ENCODE measurements around the gene CHST8.

DNA sequence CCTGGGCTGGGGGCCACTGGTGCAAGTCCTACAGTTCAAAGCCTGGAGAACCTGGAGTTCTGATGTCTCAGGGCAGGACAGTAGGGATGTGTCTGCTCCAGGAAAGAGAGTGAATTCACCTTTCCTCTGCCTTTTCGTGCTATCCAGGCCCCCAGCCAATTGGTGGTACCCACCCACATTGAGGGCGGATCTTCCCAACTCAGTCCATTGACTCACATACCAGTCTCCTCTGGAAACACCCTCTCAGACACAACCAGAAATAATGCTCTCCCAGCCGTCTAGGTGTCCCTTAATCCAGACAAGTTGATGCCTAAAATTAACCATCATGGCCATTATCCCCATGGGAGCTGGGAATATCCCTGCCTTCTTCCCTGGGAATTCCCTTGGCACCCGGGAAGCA, 38.8 kb upstream of the CHST8 start:
- TF ChIP-seq POLR2A (IDR thresholded peaks at IDR 0.05) = no peak
- TF ChIP-seq, protein P1, sequence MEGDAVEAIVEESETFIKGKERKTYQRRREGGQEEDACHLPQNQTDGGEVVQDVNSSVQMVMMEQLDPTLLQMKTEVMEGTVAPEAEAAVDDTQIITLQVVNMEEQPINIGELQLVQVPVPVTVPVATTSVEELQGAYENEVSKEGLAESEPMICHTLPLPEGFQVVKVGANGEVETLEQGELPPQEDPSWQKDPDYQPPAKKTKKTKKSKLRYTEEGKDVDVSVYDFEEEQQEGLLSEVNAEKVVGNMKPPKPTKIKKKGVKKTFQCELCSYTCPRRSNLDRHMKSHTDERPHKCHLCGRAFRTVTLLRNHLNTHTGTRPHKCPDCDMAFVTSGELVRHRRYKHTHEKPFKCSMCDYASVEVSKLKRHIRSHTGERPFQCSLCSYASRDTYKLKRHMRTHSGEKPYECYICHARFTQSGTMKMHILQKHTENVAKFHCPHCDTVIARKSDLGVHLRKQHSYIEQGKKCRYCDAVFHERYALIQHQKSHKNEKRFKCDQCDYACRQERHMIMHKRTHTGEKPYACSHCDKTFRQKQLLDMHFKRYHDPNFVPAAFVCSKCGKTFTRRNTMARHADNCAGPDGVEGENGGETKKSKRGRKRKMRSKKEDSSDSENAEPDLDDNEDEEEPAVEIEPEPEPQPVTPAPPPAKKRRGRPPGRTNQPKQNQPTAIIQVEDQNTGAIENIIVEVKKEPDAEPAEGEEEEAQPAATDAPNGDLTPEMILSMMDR (IDR thresholded peaks at IDR 0.05) = no peak
